ENCODE data around the gene CPSF7. TPM values are rescaled to one million over a fixed set of nuclear protein-coding genes. Genes with fewer than 3 reads are reported as not detected.

CPSF7 gene
- total and polyA plus RNA-seq, 2 donors (not counting 1 experiment from before 2014, with no cell fraction given), result 74.7 to 167 TPM

DNA sequence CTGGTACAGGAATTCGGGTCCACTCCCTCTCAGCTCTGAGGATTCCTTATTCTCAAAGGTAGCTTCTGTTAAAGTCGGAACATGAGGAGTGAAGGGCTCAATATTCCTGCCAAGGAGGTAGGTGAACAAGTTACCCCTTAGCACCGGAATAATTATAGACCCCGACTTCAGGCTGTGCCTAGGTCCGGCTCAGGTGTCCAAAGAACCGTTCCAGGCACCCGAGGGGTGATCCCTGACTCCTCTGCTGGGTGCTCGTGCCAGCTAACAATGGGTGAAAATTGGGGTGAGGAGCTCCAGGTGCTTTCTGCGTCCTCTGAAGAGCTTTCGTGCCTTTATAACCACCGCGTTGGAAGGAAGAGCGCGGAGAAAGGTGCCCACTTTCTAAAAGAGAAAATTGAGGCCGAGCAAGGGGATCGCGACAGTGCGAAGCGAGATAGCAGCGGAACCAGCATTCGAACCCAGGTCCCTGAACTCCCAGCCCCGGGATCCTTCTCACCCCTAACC, 68.5 kb downstream of the CPSF7 start:
- H3K4me3 Mint-ChIP-seq, result peak overlapping the region; percentile 99
- peaks cover 13% of the 10 kb centered on the region for H4K20me1 ChIP-seq (ENCODE audit: control insufficient read depth, insufficient read depth, low read length, poor library complexity, severe bottlenecking)
- TF ChIP-seq, protein P1, sequence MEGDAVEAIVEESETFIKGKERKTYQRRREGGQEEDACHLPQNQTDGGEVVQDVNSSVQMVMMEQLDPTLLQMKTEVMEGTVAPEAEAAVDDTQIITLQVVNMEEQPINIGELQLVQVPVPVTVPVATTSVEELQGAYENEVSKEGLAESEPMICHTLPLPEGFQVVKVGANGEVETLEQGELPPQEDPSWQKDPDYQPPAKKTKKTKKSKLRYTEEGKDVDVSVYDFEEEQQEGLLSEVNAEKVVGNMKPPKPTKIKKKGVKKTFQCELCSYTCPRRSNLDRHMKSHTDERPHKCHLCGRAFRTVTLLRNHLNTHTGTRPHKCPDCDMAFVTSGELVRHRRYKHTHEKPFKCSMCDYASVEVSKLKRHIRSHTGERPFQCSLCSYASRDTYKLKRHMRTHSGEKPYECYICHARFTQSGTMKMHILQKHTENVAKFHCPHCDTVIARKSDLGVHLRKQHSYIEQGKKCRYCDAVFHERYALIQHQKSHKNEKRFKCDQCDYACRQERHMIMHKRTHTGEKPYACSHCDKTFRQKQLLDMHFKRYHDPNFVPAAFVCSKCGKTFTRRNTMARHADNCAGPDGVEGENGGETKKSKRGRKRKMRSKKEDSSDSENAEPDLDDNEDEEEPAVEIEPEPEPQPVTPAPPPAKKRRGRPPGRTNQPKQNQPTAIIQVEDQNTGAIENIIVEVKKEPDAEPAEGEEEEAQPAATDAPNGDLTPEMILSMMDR (IDR thresholded peaks at IDR 0.05), result no peak
- no peak for TF ChIP-seq EZH2 (IDR thresholded peaks at IDR 0.05; ENCODE audit: borderline replicate concordance, insufficient read depth, low read depth, low read length, poor library complexity, severe bottlenecking)
- ChIA-PET POLR2A (interaction anchor here (0.9 to 3.2 kb wide), 10 partner anchors 10 to 88 kb away, joined by 3 to 24 read pairs (median 8); partner anchors contain the start of genes CPSF7, DDB1, SDHAF2 and TKFC), CTCF (interaction anchor here (1.2 to 20.9 kb wide), 7 partner anchors 7 to 446 kb away, joined by 3 to 436 read pairs (median 6); partner anchors contain the start of genes DDB1, TKFC and TMEM216)
- H3K27me3 Mint-ChIP-seq, result no peaks in the 10 kb centered on the region
- peak overlapping the region; percentile 98 for H3K27ac Mint-ChIP-seq
- peaks cover 59% of the 10 kb centered on the region for H3K4me1 Mint-ChIP-seq
- peak overlapping the region; percentile 95 for H3K9ac ChIP-seq (ENCODE audit: low read length)
- peaks cover 0 to 20% of the 10 kb centered on the region in 2 experiments for H3K36me3 ChIP-seq (replicated peaks in 1 of 2; ENCODE audit: control extremely low read depth in 1 of 2, control insufficient read depth in 1 of 2, extremely low read depth in 1 of 2, insufficient read depth in 2 of 2, low read length in 1 of 2)
- H3K27me3 ChIP-seq (replicated peaks in 1 of 4; ENCODE audit: control extremely low read depth in 1 of 4, control insufficient read depth in 3 of 4, insufficient read depth in 4 of 4, low read length in 3 of 4), result no peaks in the 10 kb centered on the region
- ATAC-seq (ENCODE audit: low read depth) (no peak), DNase-seq (no peak)
- H3K4me1 ChIP-seq (ENCODE audit: control insufficient read depth in 2 of 2, insufficient read depth in 2 of 2, low read length in 2 of 2), result peaks cover 50 to 56% of the 10 kb centered on the region in 2 donors
- peak overlapping the region; percentile 86 for H3K4me2 ChIP-seq (replicated peaks; ENCODE audit: low read depth, low read length, poor library complexity, severe bottlenecking)
- peak overlapping the region; percentile 97 for H2AFZ ChIP-seq (ENCODE audit: insufficient read depth, low read depth, low read length, poor library complexity, severe bottlenecking)
- H3K9me3 ChIP-seq (ENCODE audit: control extremely low read depth in 1 of 3, control insufficient read depth in 2 of 3, insufficient read depth in 1 of 3, low read length in 2 of 3), result no peaks in the 10 kb centered on the region
- H3K79me2 ChIP-seq (ENCODE audit: control insufficient read depth, insufficient read depth, low read length), result peaks cover 64% of the 10 kb centered on the region
- intact Hi-C loops (cut with micrococcal nuclease), result no loop called here
- H3K27ac ChIP-seq (ENCODE audit: low read length in 2 of 2), result peak overlapping the region; percentile 93
- 6% methylated on average over 20 of the region's 22 CpGs for WGBS (ENCODE audit: insufficient coverage)
- H3K9me3 Mint-ChIP-seq (ENCODE audit: insufficient read depth), result no peaks in the 10 kb centered on the region
- H3K4me3 ChIP-seq (ENCODE audit: control extremely low read depth in 1 of 5, extremely low read depth in 1 of 5, insufficient read depth in 1 of 5, low read depth in 2 of 5, low read length in 4 of 5), result peak overlapping the region; percentile 86 to 99 (median 91)

DNA sequence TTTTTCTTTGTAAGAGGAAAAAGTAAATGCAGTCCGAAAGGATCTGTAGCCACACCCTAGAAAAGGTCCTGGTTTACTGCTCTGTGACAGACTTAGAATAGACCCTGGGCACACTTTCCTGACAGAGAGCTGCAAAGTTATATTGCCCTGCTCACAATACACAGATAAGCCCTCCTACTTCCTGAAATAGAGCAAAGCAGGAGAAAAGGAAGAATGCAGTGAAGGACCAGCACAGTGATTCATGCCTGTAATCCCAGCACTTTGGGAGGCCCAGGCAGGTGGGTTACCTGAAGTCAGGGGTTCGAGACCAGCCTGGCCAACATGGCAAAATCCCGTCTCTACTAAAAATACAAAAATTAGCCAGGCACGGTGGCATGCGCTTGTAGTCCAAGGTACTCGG, 70.3 kb downstream of the CPSF7 start:
- H3K4me3 Mint-ChIP-seq, result peak overlapping the region; percentile 99
- Histone ChIP-seq H3K4me3 (ENCODE audit: control extremely low read depth in 1 of 5, extremely low read depth in 1 of 5, insufficient read depth in 1 of 5, low read depth in 2 of 5, low read length in 4 of 5) (peak overlapping the region; percentile 43 to 99 (median 91)), H2AFZ (ENCODE audit: insufficient read depth, low read depth, low read length, poor library complexity, severe bottlenecking) (peak overlapping the region; percentile 3), H3K27me3 (replicated peaks in 1 of 4; ENCODE audit: control extremely low read depth in 1 of 4, control insufficient read depth in 3 of 4, insufficient read depth in 4 of 4, low read length in 3 of 4) (no peaks in the 10 kb centered on the region), H3K27ac (ENCODE audit: low read length in 2 of 2) (peak overlapping the region; percentile 93 to 95), H3K79me2 (ENCODE audit: control insufficient read depth, insufficient read depth, low read length) (peaks cover 78% of the 10 kb centered on the region), H3K4me2 (replicated peaks; ENCODE audit: low read depth, low read length, poor library complexity, severe bottlenecking) (peak overlapping the region; percentile 86), H3K9me3 (ENCODE audit: control extremely low read depth in 1 of 3, control insufficient read depth in 2 of 3, insufficient read depth in 1 of 3, low read length in 2 of 3) (no peaks in the 10 kb centered on the region), H3K36me3 (replicated peaks in 1 of 2; ENCODE audit: control extremely low read depth in 1 of 2, control insufficient read depth in 1 of 2, extremely low read depth in 1 of 2, insufficient read depth in 2 of 2, low read length in 1 of 2) (peaks cover 0 to 15% of the 10 kb centered on the region in 2 experiments), H4K20me1 (ENCODE audit: control insufficient read depth, insufficient read depth, low read length, poor library complexity, severe bottlenecking) (peaks cover 25% of the 10 kb centered on the region), H3K9ac (ENCODE audit: low read length) (peak overlapping the region; percentile 95), H3K4me1 (ENCODE audit: control insufficient read depth in 2 of 2, insufficient read depth in 2 of 2, low read length in 2 of 2) (peaks cover 61 to 74% of the 10 kb centered on the region in 2 donors)
- no peak for DNase-seq
- POLR2A ChIA-PET, result interaction anchor here (0.6 to 1.4 kb wide), 3 partner anchors 15 to 26 kb away, joined by 3 to 5 read pairs (median 4); no protein-coding TSS in a partner anchor
- peak overlapping the region; percentile 98 for H3K27ac Mint-ChIP-seq
- 46% methylated on average over 5 of the region's 6 CpGs for WGBS (ENCODE audit: insufficient coverage)
- no peaks in the 10 kb centered on the region for H3K9me3 Mint-ChIP-seq (ENCODE audit: insufficient read depth)
- TF ChIP-seq, protein P1 (IDR thresholded peaks at IDR 0.05), result no peak
- no peak for TF ChIP-seq EZH2 (IDR thresholded peaks at IDR 0.05; ENCODE audit: borderline replicate concordance, insufficient read depth, low read depth, low read length, poor library complexity, severe bottlenecking)
- peaks cover 67% of the 10 kb centered on the region for H3K4me1 Mint-ChIP-seq
- intact Hi-C loops (cut with micrococcal nuclease), result loop anchor here (10.0 kb wide), 2 partner anchors 445 to 765 kb away; partner anchors contain the start of genes INCENP and TMEM109
- H3K27me3 Mint-ChIP-seq, result no peaks in the 10 kb centered on the region
- no peak for ATAC-seq (ENCODE audit: low read depth)
- CTCF ChIA-PET, result interaction anchor here (0.7 to 20.9 kb wide), 5 partner anchors 8 to 76 kb away, joined by 3 to 436 read pairs (median 5); partner anchors contain the start of genes DDB1 and TKFC
